ENCODE data around the gene G0S2. TPM values are rescaled to one million over a fixed set of nuclear protein-coding genes. Genes with fewer than 3 reads are reported as not detected.

G0S2 gene, protein sequence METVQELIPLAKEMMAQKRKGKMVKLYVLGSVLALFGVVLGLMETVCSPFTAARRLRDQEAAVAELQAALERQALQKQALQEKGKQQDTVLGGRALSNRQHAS
- 67.4 and 108 TPM in 2 replicates for total RNA-seq

DNA sequence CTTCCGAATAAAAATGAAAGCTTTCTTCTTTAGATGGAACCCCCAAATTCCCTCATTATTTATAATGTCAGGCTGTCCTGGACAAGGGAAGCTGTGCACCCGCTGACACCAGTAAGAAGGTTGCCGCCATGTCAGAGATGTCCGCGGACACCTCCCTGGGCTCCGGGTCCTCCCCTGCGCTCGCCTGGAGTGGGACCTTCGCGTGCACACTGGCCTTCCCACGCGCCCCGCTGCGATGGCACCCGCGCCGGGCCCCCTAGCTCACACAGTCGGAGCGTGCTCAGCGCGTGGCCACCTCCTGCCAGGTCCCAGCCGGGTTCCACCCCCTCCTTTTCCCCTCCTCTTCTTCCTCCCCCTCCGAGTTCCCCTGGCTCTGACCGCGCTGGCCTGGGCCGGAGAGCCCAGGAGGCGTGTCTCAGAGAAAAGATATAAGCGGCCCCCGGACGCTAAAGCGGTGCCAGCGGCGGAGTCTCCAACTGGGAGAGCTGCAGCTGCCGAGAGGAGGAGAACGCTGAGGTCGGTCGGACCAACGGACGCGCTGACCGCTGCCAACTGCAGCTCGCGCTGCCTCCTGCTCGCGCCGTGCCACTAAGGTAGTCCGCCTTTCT lies at the start of gene G0S2:
TSS of gene G0S2 (plus strand) at position 456 of the 608 bp plus-strand sequence. CDS start 273 bp downstream, outside the sequence.
- peak; percentile 43 for DNase-seq (ENCODE audit: low read depth)

DNA sequence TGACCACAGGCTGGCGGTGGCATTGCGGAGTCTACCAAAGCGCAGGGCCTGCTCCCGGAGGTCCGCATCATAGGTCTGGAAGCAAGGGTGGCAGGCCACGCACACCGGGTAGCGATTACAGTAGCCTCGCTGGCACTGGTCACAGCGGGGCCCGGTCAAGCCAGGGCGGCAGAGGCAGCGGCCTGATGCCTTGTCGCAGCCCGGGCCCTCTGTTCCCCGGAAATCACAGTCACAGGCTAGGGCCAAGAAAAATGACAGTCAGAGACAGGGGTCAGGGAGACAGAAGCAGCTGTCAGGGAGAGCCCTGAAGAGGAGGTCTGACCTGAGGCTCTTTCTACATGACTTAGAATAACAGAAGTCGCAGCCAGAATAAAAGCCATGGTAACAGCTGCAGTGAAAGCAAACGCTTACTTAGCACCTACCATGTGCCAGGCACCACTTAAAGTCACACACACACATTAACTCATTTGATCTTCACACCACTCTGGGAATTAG lies 49.4 kb upstream of the G0S2 start:
- DNase-seq (ENCODE audit: low read depth): no peak

DNA sequence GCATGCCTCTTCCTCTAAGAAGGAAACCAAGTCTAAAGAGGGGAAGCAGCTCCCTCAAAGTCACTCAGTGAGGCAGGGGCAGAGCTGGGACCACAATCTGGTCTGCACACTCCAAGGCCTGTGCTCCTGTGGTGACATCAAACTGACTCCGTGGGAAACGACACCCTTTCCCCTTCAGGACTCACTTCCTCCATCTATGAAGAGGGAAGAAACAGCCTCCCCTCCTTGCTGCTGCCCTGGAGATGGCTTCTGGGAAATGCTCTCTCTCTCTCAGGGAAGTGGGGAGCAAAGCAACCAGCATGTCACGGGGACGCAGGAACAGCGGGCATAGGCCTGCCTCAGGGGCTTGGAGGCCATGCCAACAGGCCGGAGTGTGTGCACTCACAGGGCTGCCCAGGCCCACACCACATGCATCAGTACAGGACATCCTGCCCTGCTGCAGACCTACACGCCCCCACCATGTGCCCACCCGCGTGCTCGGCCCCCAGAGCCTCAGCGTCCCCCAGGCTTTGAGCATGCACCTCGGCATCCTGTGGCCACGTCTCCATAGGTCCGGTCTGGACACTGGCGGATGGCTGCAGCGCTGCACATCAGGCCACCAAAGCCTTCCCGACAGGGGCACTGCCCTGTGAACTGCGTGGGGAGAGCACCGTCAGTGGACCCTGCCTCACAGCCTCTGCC lies 48.7 kb upstream of the G0S2 start:
- no peak for DNase-seq (ENCODE audit: low read depth)

DNA sequence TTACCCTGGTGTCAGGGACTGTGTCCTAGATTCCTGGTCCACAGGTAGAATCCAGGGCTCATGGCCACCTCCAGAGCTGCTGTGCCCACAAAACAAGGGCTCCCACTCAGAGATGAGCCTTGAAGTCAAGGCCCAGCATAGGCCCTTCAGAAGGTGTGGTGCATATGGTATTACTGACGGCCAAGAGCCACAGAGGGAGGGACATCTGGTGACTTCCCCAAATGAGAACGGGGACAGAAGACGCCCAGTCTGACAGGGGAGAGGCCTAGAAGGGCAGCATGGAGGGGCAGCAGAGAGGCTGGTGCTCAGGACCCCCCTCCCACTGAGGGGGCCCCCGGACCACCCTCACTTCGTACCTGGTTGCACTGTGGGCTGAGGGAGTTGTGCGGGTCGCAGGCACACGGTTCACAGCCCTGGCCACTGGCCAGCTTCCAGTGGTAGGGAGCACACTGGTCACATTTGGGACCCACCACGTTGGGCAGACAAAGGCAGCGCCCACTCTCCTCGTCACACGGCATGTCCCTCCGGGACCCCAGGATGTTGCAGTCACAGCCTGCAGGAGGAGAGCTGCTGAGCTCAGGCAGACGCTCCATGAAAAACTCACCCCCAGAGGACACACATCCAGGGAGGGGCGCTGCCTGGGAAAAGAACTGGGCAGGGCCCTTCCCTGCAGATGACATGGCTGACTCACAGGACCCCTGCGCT lies 48.0 kb upstream of the G0S2 start:
- no peak for DNase-seq (ENCODE audit: low read depth)

DNA sequence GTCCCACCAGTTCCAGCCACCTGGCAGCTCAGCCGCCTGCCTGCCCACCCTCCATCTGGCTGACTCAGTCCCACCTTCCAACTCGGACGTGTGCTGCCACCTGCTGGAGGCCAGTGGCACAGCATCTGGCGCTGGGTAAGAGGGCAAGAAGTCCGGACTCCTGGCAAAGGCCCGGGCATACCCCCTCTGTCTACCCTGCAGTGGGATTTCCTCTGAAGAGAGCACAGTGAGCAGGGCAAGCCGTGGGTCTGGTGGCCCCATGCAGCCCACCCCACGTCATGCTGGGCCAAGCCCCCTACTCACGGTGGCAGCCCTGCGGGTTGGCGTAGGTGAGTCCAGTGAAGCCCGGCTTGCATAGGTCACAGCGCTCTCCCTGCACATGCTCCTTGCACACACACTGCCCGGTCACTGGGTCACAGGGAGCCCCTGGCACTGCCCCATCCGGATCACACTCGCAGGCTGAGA lies 47.4 kb upstream of the G0S2 start:
- peak; percentile 38 for DNase-seq (ENCODE audit: low read depth)

DNA sequence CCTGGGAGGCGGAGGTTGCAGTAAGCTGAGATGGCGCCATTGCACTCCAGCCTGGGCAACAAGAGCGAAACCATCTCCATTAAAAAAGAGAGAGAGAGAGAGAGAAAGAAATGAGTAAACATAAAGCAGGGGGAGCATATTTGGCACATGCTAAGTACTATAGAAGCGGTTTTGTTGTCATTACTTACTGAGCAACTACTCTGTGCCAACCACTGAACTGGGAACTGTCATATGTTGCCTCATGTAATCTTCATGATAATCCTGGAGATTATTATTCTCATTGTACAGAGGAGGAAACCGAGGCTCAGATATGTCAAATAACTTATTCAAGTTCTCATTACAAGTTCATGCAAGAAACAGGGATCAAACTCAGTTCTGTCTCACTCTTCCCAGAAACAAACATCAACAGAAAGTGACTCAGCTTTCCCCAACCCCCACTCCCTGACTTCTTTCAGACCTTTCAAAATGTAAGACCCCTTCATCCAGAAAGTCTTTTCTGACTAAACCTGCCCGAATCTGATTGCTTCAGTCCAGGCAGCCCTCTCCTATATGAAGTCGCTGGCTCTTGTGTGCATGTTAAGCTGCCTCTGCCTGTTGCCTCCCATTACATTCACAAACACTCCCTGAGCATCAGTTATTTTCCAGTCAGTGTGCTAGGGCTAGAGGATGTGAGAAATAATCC lies 46.5 kb upstream of the G0S2 start:
- DNase-seq (ENCODE audit: low read depth): no peak

DNA sequence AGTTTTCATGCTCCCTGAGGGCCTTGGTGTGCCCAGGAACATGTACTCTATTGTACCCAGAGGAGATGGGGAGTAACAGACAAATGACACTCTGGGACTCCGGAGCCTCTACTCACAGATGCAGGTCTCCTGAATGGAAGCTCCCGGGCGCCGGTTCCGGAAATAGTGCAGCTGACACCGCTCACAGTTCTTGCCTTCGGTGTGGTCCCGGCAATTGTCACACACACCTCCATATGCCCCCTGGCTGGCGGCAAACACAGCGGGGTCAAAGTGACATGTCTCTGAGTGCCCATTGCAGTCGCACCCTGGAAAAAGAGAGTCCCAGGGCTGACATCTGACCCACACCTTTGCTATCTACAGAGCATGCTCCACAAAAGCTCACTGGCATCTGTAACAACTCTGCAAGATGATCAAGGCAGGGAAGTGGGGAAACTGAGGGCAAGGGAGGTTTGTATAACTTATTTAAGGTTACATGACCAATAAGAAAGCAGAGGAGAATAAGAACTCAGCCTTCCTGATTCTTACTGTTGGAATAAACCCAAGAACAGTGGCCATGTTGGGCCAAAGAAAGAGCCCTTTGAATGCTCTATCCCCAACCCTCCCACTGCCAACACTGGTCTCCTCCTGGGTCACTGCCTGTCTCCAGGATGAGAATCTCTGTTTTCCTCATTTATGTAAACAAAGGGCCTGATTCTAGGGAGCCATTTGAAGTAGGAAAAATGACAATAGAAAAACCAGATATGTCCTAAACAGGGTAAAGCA lies 45.4 kb upstream of the G0S2 start:
- DNase-seq (ENCODE audit: low read depth): no peak

DNA sequence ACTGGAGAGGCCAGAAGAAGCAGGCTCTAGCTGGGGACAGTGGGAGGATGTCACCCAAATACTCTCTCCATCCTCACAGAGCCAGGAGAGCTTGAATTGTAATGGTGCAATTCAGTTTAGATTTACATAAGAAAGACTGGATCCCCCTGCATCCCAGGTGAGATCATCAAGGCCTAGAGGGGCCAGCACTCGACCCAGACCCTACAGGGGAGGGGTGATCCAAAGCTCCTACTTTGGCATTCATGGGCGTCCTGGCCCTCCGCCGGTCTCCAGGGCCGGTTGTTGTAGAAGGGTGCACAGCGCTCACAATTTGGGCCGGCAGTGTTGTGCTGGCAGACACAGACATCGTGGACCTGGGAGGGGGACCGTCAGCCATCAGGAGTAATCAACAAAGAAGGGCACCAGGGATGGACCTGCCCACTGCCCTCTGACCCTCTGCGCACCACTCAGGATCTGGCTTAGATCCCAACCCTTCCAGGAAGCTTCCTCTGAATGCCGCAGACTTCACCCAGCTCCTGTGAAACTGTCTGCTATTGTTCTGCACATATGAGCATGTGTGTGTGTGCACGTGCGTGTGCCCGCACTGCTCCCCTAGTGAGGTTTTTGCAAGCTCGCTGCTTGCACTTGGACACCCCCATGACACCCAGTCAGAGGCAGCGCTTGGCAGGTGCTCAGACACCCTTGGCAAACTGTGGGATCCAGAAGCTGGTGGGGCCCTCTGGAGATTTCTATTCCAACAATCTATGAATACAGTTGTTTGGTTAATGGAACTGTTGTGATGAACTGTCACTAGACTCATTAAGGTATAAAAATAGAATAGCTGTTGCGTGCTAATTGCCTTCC lies 44.6 kb upstream of the G0S2 start:
- DNase-seq (ENCODE audit: low read depth): no peak

DNA sequence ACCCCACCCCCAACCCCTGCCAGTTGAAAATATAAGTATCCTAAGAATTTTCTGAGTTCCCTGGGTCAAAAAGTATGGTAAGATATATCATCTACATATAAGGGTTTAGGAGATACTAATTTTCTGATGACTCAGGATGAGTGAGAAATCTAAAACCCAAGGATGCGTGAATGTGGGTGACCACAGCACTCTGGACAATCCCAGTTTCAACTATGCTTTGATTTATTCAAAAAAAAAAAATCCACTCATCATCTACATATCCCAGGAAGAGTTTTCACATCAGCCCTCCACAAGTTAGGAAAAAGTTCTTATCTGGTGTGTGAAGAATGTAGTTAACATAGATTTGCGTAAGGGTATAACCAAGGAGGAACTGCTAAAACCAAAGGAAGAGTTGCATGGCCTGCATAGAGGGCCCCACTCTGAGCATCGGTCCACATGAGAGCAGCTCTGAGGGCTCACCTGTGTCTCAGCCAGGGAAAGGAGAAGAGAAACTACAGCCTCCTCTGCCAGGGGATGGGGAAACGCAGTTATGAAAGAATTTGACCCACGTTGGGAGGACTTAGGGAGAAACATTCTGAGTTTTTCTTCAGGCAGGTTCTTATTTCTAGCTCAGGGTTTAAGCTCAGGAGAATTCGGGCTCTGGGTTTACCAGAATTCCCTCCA lies 41.7 kb upstream of the G0S2 start:
- DNase-seq (ENCODE audit: low read depth): peak; percentile 83

DNA sequence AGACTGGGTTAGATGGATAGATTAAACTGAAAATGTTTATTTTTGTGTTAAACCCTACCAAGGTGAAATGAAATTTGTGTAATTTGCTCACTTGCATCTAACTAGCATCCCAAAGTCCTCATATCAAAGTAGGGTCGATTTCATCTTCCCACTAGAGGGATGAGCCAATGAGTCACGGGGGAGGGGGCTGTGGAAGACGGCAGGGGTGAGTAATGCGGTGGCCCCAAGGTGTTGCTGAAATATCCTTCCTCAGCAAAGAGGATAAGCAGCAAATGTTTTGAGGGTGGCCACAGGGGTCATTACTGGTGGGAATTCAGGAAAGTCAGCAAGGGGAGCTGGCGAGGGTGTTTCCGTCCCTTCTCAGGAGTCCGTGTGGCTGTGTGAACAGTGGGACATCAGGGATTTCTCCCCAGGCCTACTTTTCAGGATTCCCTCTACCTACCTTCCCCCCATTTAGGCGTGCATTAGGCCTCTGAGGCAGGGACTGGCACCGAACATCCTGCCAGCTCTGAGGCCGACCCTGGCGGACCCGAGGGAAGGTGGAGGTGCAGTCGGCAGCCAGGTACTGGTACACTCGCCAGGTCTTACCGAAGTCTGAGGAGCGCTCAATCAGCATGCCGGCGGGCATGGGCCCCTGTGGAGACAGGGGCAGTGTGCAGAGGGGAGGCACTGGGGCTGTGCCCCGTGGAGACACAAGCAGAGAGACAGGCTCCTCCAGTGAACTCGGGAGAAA lies 41.0 kb upstream of the G0S2 start:
- no peak for DNase-seq (ENCODE audit: low read depth)

DNA sequence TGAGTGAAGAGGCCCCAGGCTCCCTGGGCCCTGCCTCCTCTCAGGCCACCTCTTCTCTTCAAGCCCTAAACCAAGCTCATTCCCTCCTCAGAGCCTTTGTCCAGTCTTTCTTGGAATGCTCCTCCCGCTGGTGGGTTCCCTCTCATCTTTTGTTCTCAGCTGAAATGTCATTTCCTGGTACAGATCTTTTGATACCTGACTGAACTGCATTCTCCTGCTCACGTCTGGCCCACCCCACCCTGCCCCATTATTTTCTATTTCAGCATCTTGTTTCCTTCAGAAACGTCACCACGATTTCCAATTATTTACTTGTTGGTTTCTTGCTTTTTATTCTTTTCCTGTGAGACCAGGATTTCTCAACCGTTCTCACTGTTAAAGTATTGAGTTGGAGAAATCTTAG lies 39.4 kb upstream of the G0S2 start:
- no peak for DNase-seq (ENCODE audit: low read depth)

DNA sequence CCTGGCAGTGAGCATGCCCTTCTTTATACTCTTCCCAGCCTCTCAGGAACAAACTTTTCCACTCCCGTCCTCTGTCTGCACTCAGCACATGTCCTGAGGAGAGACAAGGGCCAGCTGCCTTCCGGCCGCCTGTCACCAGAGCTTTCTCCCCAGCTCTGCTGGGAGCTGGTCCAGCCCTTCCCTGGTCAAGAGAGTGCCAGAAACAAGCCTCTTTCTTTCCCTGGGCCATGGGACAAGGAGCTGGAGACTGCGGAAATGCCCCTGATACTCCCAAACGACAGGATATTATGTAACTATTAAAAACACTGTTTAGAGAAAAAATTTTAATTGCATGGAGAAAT lies 33.4 kb upstream of the G0S2 start:
- DNase-seq (ENCODE audit: low read depth): no peak

DNA sequence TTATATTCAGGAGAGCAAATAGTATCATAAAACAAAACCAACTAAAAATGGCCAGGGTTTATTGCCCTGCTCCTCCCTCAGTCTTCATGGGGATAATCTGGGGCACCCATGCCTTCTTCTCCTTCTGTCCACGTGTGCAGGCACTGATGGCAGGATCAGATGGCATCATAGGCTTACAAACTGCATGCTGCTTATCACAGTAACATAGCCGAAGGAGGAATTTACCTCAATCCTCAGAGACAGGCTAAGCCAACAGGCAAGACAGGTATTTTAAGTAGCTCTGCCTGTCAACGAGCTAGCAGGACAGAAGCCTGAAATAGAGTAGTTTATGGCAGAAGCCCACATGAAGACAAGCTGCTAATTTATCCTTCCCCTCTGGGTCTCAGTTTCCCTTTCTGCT lies 32.4 kb upstream of the G0S2 start:
- no peak for DNase-seq (ENCODE audit: low read depth)

DNA sequence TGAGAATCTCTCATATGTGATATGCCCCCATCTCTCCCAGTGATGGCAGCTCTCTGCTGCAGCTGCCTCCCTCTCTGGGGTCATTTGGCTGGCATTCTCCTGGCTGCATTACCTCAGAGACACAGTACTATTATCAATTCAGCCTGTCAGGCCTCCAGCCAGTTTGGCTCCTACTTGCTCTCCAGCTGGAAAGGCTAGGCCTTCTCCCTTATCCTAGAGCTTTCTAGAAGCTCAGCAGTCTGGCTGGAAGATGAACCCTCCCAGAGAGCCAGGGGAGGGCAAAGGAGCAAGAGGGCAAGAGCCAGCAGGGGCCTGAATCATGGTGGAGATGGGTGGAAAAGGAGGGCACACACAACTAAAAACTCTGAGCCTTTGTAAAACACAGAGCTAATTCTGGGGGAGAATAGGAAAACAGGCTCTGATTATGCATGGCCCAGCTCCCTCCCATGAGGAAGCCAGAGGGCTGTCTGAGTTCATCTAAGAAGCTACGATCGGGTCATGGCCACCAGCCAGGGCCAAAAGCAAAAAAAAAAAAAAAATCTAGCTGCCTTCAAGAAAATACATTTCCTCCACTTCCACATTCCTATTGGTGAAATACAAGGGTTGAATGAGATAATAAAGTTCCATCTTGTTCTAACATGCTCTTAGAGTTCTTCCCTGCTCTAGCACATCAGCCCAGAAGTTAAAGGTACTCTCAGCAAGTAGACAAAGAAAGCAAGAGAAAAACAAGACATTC lies 31.8 kb upstream of the G0S2 start:
- no peak for DNase-seq (ENCODE audit: low read depth)

DNA sequence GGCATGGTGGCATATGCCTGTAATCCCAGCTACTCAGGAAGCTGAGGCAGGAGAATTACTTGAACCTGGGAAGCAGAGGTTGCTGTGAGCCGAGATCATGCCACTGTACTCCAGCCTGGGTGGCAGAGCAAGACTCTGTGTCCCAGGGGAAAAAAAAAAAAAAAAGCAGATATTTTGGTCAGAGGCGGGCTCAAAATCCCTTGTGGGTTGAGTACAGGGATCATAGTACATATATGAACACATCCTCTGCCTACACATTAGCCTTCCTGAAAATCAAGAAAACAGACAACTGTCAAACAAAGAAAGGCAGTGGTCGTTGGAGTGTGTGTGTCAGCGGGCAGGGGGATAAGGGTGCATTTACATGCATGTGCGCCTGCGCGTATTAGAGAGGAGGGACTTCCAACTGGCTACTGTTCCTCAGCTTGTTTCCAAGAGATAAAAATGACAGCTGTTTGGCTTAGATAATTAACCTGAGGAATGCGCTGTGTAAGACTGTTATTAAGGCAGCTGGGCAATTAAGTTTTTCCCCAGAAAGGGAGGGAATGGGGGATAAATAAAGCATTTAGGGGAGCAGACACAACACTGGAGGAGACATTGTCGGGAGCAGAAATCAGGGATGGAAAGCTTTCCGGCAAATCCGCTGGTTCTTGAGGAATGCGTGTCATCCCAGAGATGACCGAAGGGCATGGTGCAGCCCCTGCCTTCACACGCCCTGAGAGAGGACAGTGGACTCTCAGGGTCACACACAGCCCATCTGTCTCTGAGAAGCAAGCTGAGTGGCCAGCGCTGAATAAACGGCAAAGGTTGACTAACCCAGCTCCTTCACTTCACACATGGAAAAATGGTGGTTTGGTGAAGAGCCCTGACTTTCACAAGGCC lies 29.4 kb upstream of the G0S2 start:
- no peak for DNase-seq (ENCODE audit: low read depth)

DNA sequence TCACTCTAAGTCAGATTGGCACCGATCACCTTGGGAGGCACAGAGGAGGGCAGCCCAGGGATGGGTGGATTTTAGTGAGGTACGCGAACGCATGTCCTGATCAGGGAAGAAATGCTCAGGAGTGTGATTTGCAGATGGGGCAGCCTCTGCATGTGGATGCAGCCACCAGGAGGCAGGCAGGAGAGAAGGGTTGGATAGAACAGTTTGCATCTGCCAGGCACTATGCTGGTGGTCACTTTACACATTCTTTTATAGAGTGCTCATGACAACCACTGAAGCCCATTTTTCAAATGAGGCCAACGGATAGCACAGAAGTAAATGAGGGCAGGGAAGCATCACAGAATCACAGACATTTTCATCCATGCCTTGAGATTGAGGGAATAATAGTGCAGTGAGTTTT lies 28.7 kb upstream of the G0S2 start:
- DNase-seq (ENCODE audit: low read depth): peak; percentile 53

DNA sequence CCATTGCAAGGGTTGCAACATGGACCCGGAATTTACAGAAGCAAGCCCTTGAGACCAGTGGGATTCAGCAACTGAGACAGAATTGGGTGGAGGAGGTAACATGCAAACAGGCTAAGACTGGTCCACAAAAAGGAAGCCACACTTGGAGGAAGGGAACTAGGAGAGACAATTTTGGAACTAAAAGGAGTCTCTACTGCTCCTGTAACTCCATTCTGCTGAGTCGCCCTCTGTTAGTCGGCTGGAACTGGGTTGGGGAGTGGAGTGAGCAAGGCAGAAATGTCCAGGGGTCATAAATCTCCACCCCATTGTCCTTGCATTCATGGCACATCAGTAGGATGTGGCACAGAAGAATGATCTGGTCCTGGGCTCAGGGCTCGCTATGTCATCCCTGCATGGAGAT lies 28.1 kb upstream of the G0S2 start:
- DNase-seq (ENCODE audit: low read depth): no peak

DNA sequence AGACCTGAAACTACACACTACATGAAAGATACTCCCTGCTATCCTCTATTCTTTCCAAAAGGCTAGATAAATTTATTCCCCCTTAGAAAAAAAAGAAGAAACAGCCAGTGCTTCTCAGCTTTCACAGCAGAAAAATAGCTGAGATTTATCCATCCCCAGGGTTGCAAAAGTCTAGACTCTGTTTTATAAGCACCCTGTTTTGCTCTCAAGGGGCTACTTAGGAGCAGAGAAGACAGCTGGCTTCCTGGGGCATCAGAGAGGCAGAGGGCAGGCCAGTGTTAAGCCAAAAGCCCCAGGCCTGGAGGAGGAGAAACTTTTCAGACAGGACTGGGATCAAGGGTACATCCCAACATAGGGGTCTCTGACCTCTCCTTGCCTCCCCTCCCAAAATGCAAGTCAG lies 26.9 kb upstream of the G0S2 start:
- DNase-seq (ENCODE audit: low read depth): no peak
